H1 (cell line): ENCODE measurements around the gene PPARD. TPM values are rescaled to one million over a fixed set of nuclear protein-coding genes. Genes with fewer than 3 reads are reported as not detected.

ENCODE experiments used
- ATF2 ChIP-seq: IDR thresholded peaks from 2 replicates; pipeline ENCODE4 v1.6.1; 2012; ENCODE audit warnings: low read length, inconsistent platforms
- ATF3 ChIP-seq: IDR thresholded peaks from 2 replicates; pipeline ENCODE4 v1.6.1; 2011; ENCODE audit warnings: low read depth, mild to moderate bottlenecking, low read length; ENCODE audit not compliant: insufficient read depth
- CHD1 ChIP-seq: IDR thresholded peaks from 2 replicates; pipeline ENCODE4 v1.6.1; 2012; ENCODE audit warnings: low read depth, low read length, improper control_type of control experiment
- CTBP2 ChIP-seq: IDR thresholded peaks from 2 replicates; pipeline ENCODE4 v1.7.0; 2011; ENCODE audit warnings: borderline replicate concordance, mild to moderate bottlenecking, moderate library complexity, mixed read lengths, low read length; ENCODE audit not compliant: insufficient read depth, insufficient read length
- CTCF ChIP-seq, 3 experiments: IDR thresholded peaks; 1 replicate in 2 of 3; 2 replicates in 1 of 3; pipeline versions ENCODE4 v1.5.1 to v1.6.1; 2011; ENCODE audit warnings: low read length in 3 of 3, mild to moderate bottlenecking in 3 of 3, inconsistent platforms in 2 of 3, low read depth in 1 of 3, moderate library complexity in 1 of 3; ENCODE audit not compliant: insufficient read depth in 1 of 3; ENCODE audit errors: control extremely low read depth in 1 of 3
- EP300 ChIP-seq, 2 experiments: IDR thresholded peaks; 1 replicate in 1 of 2; 2 replicates in 1 of 2; pipeline ENCODE4 v1.6.1; 2011 to 2012; ENCODE audit warnings: low read depth in 2 of 2, low read length in 2 of 2, mild to moderate bottlenecking in 2 of 2, borderline replicate concordance in 1 of 2, inconsistent platforms in 1 of 2, moderate library complexity in 1 of 2
- EZH2 ChIP-seq: fragments of 200-600 bp; sonication (generic); IDR thresholded peaks from 2 replicates; pipeline ENCODE4 v1.7.1; 2012; ENCODE audit warnings: low read depth, mild to moderate bottlenecking, moderate library complexity, low read length, inconsistent platforms; ENCODE audit not compliant: severe bottlenecking
- HDAC2 ChIP-seq, 2 experiments: fragments of 300-600 bp in 1 of 2; sonication (generic) in 1 of 2; IDR thresholded peaks; 2 replicates each; pipeline ENCODE4 v1.6.1; 2011 to 2012; ENCODE audit warnings: low read depth in 2 of 2, low read length in 2 of 2, mild to moderate bottlenecking in 2 of 2, moderate library complexity in 2 of 2, borderline replicate concordance in 1 of 2, inconsistent platforms in 1 of 2
- HDAC6 ChIP-seq: IDR thresholded peaks from one replicate; pipeline ENCODE4 v1.7.1; 2012; ENCODE audit warnings: low read depth, mild to moderate bottlenecking, inconsistent platforms, low read length, moderate library complexity
- JUN ChIP-seq: IDR thresholded peaks from 2 replicates; pipeline ENCODE4 v1.6.1; 2011; ENCODE audit warnings: low read depth, mild to moderate bottlenecking, improper control_type of control experiment, low read length
- KDM1A ChIP-seq: fragments of 200-600, 300-600 bp; sonication (generic); IDR thresholded peaks from 2 replicates; pipeline ENCODE4 v1.7.1; 2016; ENCODE audit warnings: mild to moderate bottlenecking, low read length, borderline replicate concordance
- POLR2A ChIP-seq, 2 experiments: IDR thresholded peaks; 1 replicate in 1 of 2; 2 replicates in 1 of 2; pipeline ENCODE4 v1.6.1; 2011; ENCODE audit warnings: low read depth in 2 of 2, low read length in 2 of 2, mild to moderate bottlenecking in 2 of 2; ENCODE audit errors: control extremely low read depth in 1 of 2
- POU5F1 ChIP-seq: IDR thresholded peaks from 2 replicates; pipeline ENCODE4 v1.6.1; 2011; ENCODE audit warnings: low read depth, mild to moderate bottlenecking, low read length, moderate library complexity
- TAF1 ChIP-seq: IDR thresholded peaks from 2 replicates; pipeline ENCODE4 v1.6.1; 2011; ENCODE audit warnings: mild to moderate bottlenecking, low read depth, low read length
- TBP ChIP-seq: IDR thresholded peaks from 2 replicates; pipeline ENCODE4 v1.6.1; 2011; ENCODE audit warnings: low read depth, low read length, improper control_type of control experiment
- TEAD4 ChIP-seq: IDR thresholded peaks from 2 replicates; pipeline ENCODE4 v1.6.1; 2012; ENCODE audit warnings: low read depth, low read length, inconsistent platforms, mixed read lengths
- USF2 ChIP-seq: IDR thresholded peaks from 2 replicates; pipeline ENCODE4 v1.6.1; 2011; ENCODE audit warnings: low read length, improper control_type of control experiment
- polyA plus RNA-seq, 7 experiments: library from polyadenylated mRNA; depleted of rRNA in 3 of 7; stranded (reverse) in 5 of 7; unstranded in 2 of 7; fragments of >200 nt in 5 of 7; fragments of 200-250 nt in 2 of 7; gene quantifications; 1 replicate in 5 of 7; 2 replicates in 1 of 7; 4 replicates in 1 of 7; pipeline versions ENCODE4 v1.2.1 to v1.2.3, GENCODE V29; 2011 to 2013; ENCODE audit warnings: missing spikeins in 2 of 7, mixed read lengths in 2 of 7
- total RNA-seq: library from RNA; stranded (reverse); fragmentation: NEBNext Ultra II Directional; extraction: Animal tissue kit (Norgen Biotek cat#: 25700); gene quantifications from 2 replicates; pipeline ENCODE4 v1.2.1, GENCODE V29; 2021

Gene PPARD
- total and polyA plus RNA-seq, 2 of the 8 experiments (the other 6 are each of a cell fraction or from before 2014, with no cell fraction given): 14.6 to 14.9 TPM

- TF ChIP-seq POU5F1: no peak
- TF ChIP-seq USF2: no peak
- no peak for TF ChIP-seq CTCF (IDR thresholded peaks at IDR 0.05; ENCODE audit: control extremely low read depth in 1 of 3, insufficient read depth in 1 of 3, low read depth in 1 of 3, low read length in 3 of 3)
- TF ChIP-seq ATF3: 0 out of 2 replicates have a peak, but pooled peaks have one; percentile 13
- no peak for TF ChIP-seq JUN
- no peak for TF ChIP-seq HDAC6
- no peak for TF ChIP-seq EZH2
- TF ChIP-seq TEAD4: peak; percentile 86
- TF ChIP-seq CHD1: no peak
- no peak for TF ChIP-seq TAF1
- peak in 1 of 2 experiments; percentile 85; a peak in 1 of 3 replicates for TF ChIP-seq EP300 (IDR thresholded peaks at IDR 0.05; ENCODE audit: borderline replicate concordance in 1 of 2, low read depth in 2 of 2, low read length in 2 of 2)
- peak; percentile 92 for TF ChIP-seq ATF2
- TF ChIP-seq POLR2A (IDR thresholded peaks at IDR 0.05; ENCODE audit: control extremely low read depth in 1 of 2, low read depth in 2 of 2, low read length in 2 of 2): no peak
- peak; percentile 59; the same call in 1 of the 2 replicates for TF ChIP-seq KDM1A
- 0 out of 4 replicates have a peak, but pooled peaks of 1 of the 2 experiments have one; percentile 27 for TF ChIP-seq HDAC2 (IDR thresholded peaks at IDR 0.05; ENCODE audit: borderline replicate concordance in 1 of 2, low read depth in 2 of 2, low read length in 2 of 2)
- TF ChIP-seq TBP: no peak
- no peak for TF ChIP-seq CTBP2
Observed at GRCh38 chr6:35360349-35361138, 18.2 kb downstream of the PPARD start (continued).
